GM23248 (cell line): ENCODE results near the gene ZIC4.

Experiments used
- EZH2 ChIP-seq: fragments of 200-600 bp; sonication (generic); IDR thresholded peaks from 2 replicates; pipeline ENCODE4 v1.6.1; 2018; ENCODE audit warnings: antibody characterized with exemption, mild to moderate bottlenecking; ENCODE audit not compliant: insufficient read depth, poor library complexity, severe bottlenecking
- EZH2phosphoT487 ChIP-seq: fragments of 200-600 bp; sonication (generic); IDR thresholded peaks from 2 replicates; pipeline ENCODE4 v1.6.1; 2018; ENCODE audit warnings: antibody characterized with exemption, moderate library complexity, mild to moderate bottlenecking, low read depth; ENCODE audit not compliant: insufficient read depth

- TF ChIP-seq EZH2 (no peak), EZH2phosphoT487 (no peak)
Measured at GRCh38 chr3:147387291-147387884, 19.0 kb downstream of the ZIC4 start.
